ENCODE data around the gene MLH3. TPM values are rescaled to one million over a fixed set of nuclear protein-coding genes. Genes with fewer than 3 reads are reported as not detected.

The MLH3 gene
- total and polyA plus RNA-seq, 2 of the 13 experiments (the other 11 are each of a cell fraction or from before 2014, with no cell fraction given) = 14.4 to 24.8 TPM

- peak; percentile 45 for TF ChIP-seq ZNF687 (CRISPR knock-in tag; IDR thresholded peaks at IDR 0.05)
- 0 out of 2 replicates have a peak, but pooled peaks have one; percentile 2 for TF ChIP-seq THAP9 (CRISPR knock-in tag; IDR thresholded peaks at IDR 0.05; ENCODE audit: borderline replicate concordance)
- TF ChIP-seq ZNF629 (CRISPR knock-in tag; conservative IDR thresholded peaks at IDR 0.05) = peak; percentile 18; the same call in 1 of the 2 replicates
- TF ChIP-seq ZNF407 (CRISPR knock-in tag; IDR thresholded peaks at IDR 0.05; ENCODE audit: not compliant biosample characterization) = peak; percentile 18
- TF ChIP-seq ZNF501 (CRISPR knock-in tag; IDR thresholded peaks at IDR 0.05) = peak; percentile 13; the same call in 1 of the 2 replicates
- TF ChIP-seq PLRG1 (conservative IDR thresholded peaks at IDR 0.05) = no peak
- 0 out of 2 replicates have a peak, but pooled peaks have one; percentile 49 for TF ChIP-seq SMYD3 (CRISPR knock-in tag; IDR thresholded peaks at IDR 0.05)
- 0 out of 2 replicates have a peak, but pooled peaks have one; percentile 71 for TF ChIP-seq ZNF749 (CRISPR knock-in tag; IDR thresholded peaks at IDR 0.05; ENCODE audit: borderline replicate concordance)
- 0 out of 2 replicates have a peak, but pooled peaks have one; percentile 9 for TF ChIP-seq ZIK1 (CRISPR knock-in tag; IDR thresholded peaks at IDR 0.05; ENCODE audit: borderline replicate concordance, low read depth)
- TF ChIP-seq ZNF350 (CRISPR knock-in tag; IDR thresholded peaks at IDR 0.05; ENCODE audit: borderline replicate concordance, low read depth) = no peak; the same call in 1 of the 2 replicates
- 0 out of 2 replicates have a peak, but pooled peaks have one; percentile 73 for TF ChIP-seq THYN1 (CRISPR knock-in tag; IDR thresholded peaks at IDR 0.05; ENCODE audit: borderline replicate concordance, low read depth)
- TF ChIP-seq ETV6 (CRISPR knock-in tag; conservative IDR thresholded peaks at IDR 0.05) = 0 out of 2 replicates have a peak, but pooled peaks have one; percentile 5
- 0 out of 2 replicates have a peak, but pooled peaks have one; percentile 13 for TF ChIP-seq ZNF337 (CRISPR knock-in tag; IDR thresholded peaks at IDR 0.05; ENCODE audit: borderline replicate concordance, low read depth)
- TF ChIP-seq RXRA (CRISPR knock-in tag; IDR thresholded peaks at IDR 0.05) = no peak
Measured at GRCh38 chr14:75069811-75070145, 18.5 kb upstream of the MLH3 start (continued).

Measured in HepG2 (cell line).